Muscle of leg (tissue), 11 donors: ENCODE results near the gene DOK3. TPM values are rescaled to one million over a fixed set of nuclear protein-coding genes. Genes with fewer than 3 reads are reported as not detected.

Experiments used
- DNase-seq: peaks from one replicate; pipeline ENCODE4 v3.0.0; 2013
- H3K27ac ChIP-seq: one replicate; pipeline ENCODE4 v1.5.1; 2013; ENCODE audit warnings: mild to moderate bottlenecking, low read length, control low read depth
- H3K27me3 ChIP-seq: one replicate; pipeline ENCODE4 v1.6.1; 2013; ENCODE audit warnings: low read length; ENCODE audit not compliant: control insufficient read depth, insufficient read depth
- H3K36me3 ChIP-seq: one replicate; pipeline ENCODE4 v1.6.1; 2013; ENCODE audit warnings: low read length; ENCODE audit not compliant: control insufficient read depth, insufficient read depth
- H3K4me1 ChIP-seq: one replicate; pipeline ENCODE4 v1.6.1; 2013; ENCODE audit warnings: low read length; ENCODE audit not compliant: control insufficient read depth, insufficient read depth
- H3K4me3 ChIP-seq: one replicate; pipeline ENCODE4 v1.5.1; 2013; ENCODE audit warnings: low read length, control low read depth
- H3K9me3 ChIP-seq: replicated peaks from 2 replicates; pipeline ENCODE4 v1.6.1; 2013; ENCODE audit warnings: low read depth, low read length; ENCODE audit not compliant: control insufficient read depth
- WGBS: methylation state at CpG from one replicate; pipeline ENCODE4 v1.1.5; 2013; ENCODE audit warnings: missing lambda C conversion rate; ENCODE audit not compliant: insufficient coverage; 5-methylcytosine and 5-hydroxymethylcytosine counted together
- polyA plus RNA-seq, 8 donors: library from polyadenylated mRNA; unstranded; fragments of 120-200 nt; gene quantifications; one replicate each; pipeline versions ENCODE4 v1.2.1 to v1.2.3, GENCODE V29; 2013; ENCODE audit warnings: inconsistent platforms in 1 of 8, low replicate concordance in 1 of 8; ENCODE audit not compliant: insufficient read length in 8 of 8, insufficient read depth in 1 of 8
- total RNA-seq: library from RNA; stranded (reverse); fragments of 120-200 nt; gene quantifications from one replicate; pipeline ENCODE4 v1.2.4, GENCODE V29; 2013

Gene DOK3
- total and polyA plus RNA-seq, 9 donors = 2.7 to 9.9 (median 6.3) TPM

DNA sequence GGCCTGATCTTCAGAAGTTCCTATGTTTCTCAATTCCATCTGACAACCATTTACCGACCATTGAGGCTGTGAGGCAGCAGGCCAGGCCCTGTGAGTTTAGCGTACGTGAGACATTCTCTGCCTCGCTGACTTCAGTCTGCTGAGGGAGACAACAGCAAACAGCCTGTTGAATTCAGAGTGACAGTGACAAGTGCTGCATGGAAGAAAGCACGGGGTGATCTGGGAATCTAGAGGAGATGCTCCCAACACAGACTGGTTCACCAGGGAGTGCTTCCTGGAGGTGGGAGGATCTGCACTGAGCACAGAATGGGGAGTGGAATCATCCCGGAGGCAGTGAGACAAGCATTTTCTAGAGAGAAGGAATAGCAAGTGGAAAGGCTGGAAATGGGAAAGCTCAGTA lies 17.2 kb upstream of the DOK3 start:
- peaks cover 6% of the 10 kb centered on the region for H3K4me1 ChIP-seq
- H3K4me3 ChIP-seq = no peak overlapping the region
- 85% methylated on average over 6 of the region's 6 CpGs for WGBS
- H3K36me3 ChIP-seq = peaks cover 89% of the 10 kb centered on the region
- H3K27me3 ChIP-seq = no peaks in the 10 kb centered on the region
- no peaks in the 10 kb centered on the region for H3K9me3 ChIP-seq
- DNase-seq = no peak
- peak overlapping the region; percentile 43 for H3K27ac ChIP-seq

- DNase-seq = no peak
- H3K36me3 ChIP-seq = peaks cover 89% of the 10 kb centered on the region
- no CpG with 5 or more reads among the region's 4 CpGs for WGBS
- peaks cover 12% of the 10 kb centered on the region for H3K4me1 ChIP-seq
- H3K4me3 ChIP-seq = no peak overlapping the region
- peak overlapping the region; percentile 43 for H3K27ac ChIP-seq
- H3K9me3 ChIP-seq = no peaks in the 10 kb centered on the region
- no peaks in the 10 kb centered on the region for H3K27me3 ChIP-seq
Measured at GRCh38 chr5:177526191-177526590, 16.6 kb upstream of the DOK3 start.

DNA sequence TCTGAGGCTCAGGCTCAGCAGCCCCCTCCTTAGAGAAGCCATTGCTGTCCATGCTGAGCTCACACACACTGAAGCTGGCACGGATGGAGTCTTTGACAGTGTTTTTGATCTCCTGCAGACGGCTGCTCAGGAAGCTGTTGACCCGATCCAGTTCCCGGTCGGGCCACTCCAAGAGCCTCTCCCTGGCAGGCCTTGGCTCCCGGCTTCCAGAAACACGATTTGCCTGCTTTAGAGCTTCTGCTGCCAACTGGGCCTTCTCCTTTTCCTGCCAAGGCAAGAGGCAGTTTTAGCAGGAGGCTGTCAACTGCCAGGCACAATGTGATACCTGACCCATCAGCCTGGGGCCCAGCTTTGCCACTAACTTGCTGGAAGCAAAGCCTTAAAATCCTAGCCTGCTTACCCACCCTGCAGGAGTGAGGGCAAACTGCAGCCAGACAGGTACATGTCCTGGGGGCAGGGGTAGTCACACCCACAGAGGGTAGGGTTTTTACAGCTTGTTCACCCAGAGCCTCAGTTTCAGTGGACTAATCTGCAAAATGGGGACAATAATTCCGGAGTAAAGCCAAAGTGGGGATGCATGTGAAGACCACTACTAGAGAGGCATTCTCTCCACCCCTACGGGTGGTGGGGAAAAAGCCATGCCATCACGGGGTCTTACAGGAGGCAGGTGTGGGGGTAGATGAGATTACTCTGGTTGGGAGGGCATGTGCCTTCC lies 15.5 kb upstream of the DOK3 start:
- Histone ChIP-seq H3K36me3 (peaks cover 89% of the 10 kb centered on the region), H3K4me3 (no peak overlapping the region), H3K27ac (no peak overlapping the region), H3K9me3 (no peaks in the 10 kb centered on the region), H3K27me3 (no peaks in the 10 kb centered on the region), H3K4me1 (peaks cover 22% of the 10 kb centered on the region)
- no peak for DNase-seq
- 78% methylated on average over 8 of the region's 10 CpGs for WGBS

GRCh38 chr5:177524539-177524900 lies 14.9 kb upstream of the DOK3 start:
- H3K4me1 ChIP-seq = peaks cover 28% of the 10 kb centered on the region
- WGBS = 91% methylated on average over 12 of the region's 12 CpGs

DNA sequence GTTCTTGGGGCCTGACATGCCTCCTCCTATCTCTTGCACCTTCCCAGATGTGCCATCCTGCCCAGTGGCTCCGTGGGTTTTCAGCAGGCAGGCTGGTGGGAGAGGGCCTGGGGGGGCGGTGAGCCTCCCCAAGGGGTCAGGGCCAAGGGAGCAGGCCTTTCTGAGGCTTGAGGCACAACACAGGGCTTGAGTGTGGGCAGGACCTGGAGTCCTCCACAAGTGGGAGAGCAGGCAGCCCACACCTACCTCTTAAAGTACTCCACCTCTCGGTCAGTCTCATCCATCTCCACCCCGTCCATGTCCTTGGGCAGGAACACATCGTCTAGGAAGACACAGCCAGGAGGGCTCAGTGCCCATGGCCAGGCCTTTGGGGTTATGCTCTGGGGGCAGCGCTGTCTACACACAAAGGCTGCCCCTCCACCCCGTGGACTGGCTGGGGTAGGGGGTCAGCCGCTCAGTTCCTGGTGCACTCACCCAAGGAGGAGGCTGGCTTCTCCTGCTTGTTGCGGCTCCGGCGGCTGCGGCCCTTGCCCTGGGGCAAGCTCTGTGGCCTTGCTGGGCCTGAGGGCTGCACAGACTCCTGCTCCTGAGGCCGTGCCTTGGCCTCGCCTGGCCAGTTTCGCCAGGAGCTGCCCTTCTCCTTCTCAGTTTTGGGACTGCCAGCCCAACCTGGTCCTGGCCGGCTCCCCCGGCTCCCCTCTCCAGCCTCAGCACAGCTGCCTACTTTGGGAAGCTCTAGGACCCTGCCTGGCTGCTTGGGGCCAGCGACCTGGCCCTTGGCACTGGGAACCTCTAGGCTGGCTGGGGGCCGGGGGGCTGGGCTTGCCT lies 14.3 kb upstream of the DOK3 start:
- DNase-seq = no peak
- no peak overlapping the region for H3K27ac ChIP-seq
- peaks cover 88% of the 10 kb centered on the region for H3K36me3 ChIP-seq
- H3K4me1 ChIP-seq = peaks cover 33% of the 10 kb centered on the region
- H3K9me3 ChIP-seq = no peaks in the 10 kb centered on the region
- 95% methylated on average over 15 of the region's 19 CpGs for WGBS
- H3K4me3 ChIP-seq = no peak overlapping the region
- H3K27me3 ChIP-seq = no peaks in the 10 kb centered on the region

More at GRCh38 chr5:177524539-177524900, 14.9 kb upstream of the DOK3 start:
- Histone ChIP-seq H3K27me3 (no peaks in the 10 kb centered on the region), H3K4me3 (no peak overlapping the region), H3K36me3 (peaks cover 88% of the 10 kb centered on the region), H3K27ac (no peak overlapping the region), H3K9me3 (no peaks in the 10 kb centered on the region)
- DNase-seq = no peak

GRCh38 chr5:177520916-177521513 lies 11.4 kb upstream of the DOK3 start:
- H3K27me3 ChIP-seq = no peaks in the 10 kb centered on the region
- H3K9me3 ChIP-seq = no peaks in the 10 kb centered on the region
- peak overlapping the region; percentile 65 for H3K27ac ChIP-seq
- WGBS = 100% methylated on average over 1 of the region's 2 CpGs
- peak; percentile 61 for DNase-seq
- peaks cover 33% of the 10 kb centered on the region for H3K4me1 ChIP-seq
- peaks cover 60% of the 10 kb centered on the region for H3K36me3 ChIP-seq
- no peak overlapping the region for H3K4me3 ChIP-seq

DNA sequence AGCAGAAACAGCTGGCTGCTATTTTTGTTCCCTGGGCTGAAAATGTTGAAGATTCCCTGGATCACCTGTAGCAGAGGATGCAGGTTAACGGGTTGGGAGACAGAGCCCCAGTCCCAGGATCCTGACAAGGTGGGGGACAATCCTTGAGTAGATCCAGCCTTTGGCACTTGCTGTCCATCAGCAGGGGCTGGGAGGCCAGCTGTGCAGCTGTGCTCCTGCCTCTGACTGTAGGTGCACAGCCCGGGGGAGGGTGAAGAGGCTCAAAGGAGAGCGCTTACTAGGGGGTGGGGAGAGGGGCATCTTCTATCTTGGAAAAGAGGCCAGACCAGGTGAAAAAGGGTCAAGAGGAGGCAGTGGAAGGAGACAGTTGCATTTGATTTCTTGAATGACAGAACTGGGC lies 10.6 kb upstream of the DOK3 start:
- H3K9me3 ChIP-seq = no peaks in the 10 kb centered on the region
- peaks cover 38% of the 10 kb centered on the region for H3K4me1 ChIP-seq
- no peak for DNase-seq
- peak overlapping the region; percentile 65 for H3K27ac ChIP-seq
- 95% methylated on average over 3 of the region's 3 CpGs for WGBS
- no peaks in the 10 kb centered on the region for H3K27me3 ChIP-seq
- no peak overlapping the region for H3K4me3 ChIP-seq
- H3K36me3 ChIP-seq = peaks cover 59% of the 10 kb centered on the region

GRCh38 chr5:177519463-177520235 lies 10.0 kb upstream of the DOK3 start:
- peaks cover 38% of the 10 kb centered on the region for H3K4me1 ChIP-seq

DNA sequence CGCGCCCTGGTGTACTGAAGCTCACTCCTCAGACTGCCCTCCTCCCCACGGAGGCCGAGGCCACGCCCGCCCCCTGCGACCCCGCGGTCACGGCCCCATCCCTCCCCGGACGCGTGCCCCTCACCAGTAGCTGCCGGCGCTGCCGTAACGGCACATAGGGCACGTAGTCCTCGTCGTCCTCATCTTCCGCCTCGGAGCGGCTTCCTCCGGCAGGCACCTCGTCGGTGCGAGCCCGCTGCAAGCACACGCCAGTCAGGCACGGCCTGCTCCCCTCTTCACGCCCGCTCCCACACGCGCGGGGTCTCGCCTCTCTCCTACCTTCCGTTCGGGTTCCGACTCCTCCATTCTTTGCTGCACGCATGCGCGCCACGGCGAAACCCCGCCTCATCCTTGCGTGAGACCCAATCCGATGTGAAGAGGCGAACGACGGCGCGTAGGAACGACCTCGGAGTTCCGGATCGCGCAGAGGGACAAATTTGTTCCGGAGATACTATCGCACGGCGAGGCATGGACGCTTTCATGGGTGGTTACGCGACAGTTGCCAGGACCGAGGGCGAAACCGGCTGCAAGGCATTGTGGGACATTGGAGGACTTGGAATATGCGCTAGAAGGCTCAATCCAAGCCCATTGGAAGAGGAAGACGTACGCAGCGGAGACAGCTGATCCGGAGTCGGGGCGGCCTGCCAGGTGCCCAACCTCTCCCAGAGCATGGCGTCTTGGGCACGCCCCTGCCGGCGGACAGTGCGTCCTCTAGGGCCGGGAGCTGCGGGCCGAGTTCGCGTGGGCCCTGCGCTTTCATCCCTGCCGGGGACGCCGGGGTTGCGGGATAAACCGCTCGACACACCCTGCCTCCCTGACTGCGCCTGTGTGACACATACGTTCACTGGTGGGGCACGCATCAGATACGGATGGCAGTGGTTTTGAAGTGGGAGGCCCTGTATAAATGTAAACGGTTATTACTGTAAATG lies 7.3 kb upstream of the DOK3 start, which contains the start of gene DDX41:
TSS of gene DDX41 (minus strand) at position 361 of the 968 bp plus-strand sequence. CDS start at position 345, 16 bp downstream.
- Histone ChIP-seq H3K4me1 (peaks cover 38% of the 10 kb centered on the region), H3K36me3 (peaks cover 70% of the 10 kb centered on the region), H3K9me3 (no peaks in the 10 kb centered on the region), H3K4me3 (peak within 1 kb of the TSS; percentile 85), H3K27me3 (no peaks in the 10 kb centered on the region), H3K27ac (peak within 1 kb of the TSS; percentile 86)
- WGBS = under 1% methylated on average over 91 of the region's 96 CpGs
- peak; percentile 100 for DNase-seq

More at GRCh38 chr5:177519463-177520235, 10.0 kb upstream of the DOK3 start:
- Histone ChIP-seq H3K9me3 (no peaks in the 10 kb centered on the region), H3K36me3 (peaks cover 60% of the 10 kb centered on the region), H3K4me3 (no peak overlapping the region), H3K27ac (no peak overlapping the region), H3K27me3 (no peaks in the 10 kb centered on the region)
- no peak for DNase-seq
- 69% methylated on average over 8 of the region's 13 CpGs for WGBS
